Measurements from ENCODE around the gene PSME4. TPM values are rescaled to one million over a fixed set of nuclear protein-coding genes. Genes with fewer than 3 reads are reported as not detected.
A peak's percentile ranks its signal among the peaks of the same experiment; 100 is the strongest.

PSME4 gene
- total RNA-seq, 4 donors from 2014 or later: 144 to 247 (median 162) TPM

DNA sequence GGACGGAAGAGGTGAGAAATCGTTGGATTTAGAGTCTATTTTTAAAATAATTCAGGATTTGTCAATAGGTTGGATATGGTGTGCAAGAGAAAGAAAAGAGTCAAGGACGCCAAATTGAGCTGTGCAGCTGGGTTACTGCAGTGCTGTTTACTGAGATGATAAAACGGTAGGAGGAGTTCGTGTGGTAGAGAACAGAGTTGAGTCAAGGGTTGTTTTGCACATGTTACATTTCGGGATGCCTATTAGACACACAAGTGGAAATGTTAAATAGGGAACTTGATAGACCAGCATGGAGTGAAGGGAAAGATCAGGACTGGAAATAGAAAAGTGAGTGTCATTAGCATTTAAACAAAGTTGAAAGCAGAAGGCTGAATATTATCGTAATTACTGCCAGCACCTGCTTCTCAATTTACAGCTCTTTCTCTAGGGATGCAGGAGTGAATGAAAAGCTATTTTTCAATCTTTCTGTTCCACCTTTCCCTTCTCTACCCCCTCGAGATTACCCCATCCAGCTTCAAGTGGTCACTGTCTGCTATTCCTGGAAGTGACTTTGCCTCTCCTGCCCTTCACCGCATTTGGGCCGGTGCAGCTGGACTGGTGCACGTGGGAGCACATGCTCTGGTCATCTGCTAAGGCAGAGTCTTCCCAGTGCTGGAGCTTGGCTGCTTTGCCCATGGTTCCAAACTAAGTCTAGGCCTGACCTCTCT lies 141.4 kb downstream of the PSME4 start:
- TF ChIP-seq, protein P1, sequence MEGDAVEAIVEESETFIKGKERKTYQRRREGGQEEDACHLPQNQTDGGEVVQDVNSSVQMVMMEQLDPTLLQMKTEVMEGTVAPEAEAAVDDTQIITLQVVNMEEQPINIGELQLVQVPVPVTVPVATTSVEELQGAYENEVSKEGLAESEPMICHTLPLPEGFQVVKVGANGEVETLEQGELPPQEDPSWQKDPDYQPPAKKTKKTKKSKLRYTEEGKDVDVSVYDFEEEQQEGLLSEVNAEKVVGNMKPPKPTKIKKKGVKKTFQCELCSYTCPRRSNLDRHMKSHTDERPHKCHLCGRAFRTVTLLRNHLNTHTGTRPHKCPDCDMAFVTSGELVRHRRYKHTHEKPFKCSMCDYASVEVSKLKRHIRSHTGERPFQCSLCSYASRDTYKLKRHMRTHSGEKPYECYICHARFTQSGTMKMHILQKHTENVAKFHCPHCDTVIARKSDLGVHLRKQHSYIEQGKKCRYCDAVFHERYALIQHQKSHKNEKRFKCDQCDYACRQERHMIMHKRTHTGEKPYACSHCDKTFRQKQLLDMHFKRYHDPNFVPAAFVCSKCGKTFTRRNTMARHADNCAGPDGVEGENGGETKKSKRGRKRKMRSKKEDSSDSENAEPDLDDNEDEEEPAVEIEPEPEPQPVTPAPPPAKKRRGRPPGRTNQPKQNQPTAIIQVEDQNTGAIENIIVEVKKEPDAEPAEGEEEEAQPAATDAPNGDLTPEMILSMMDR (IDR thresholded peaks at IDR 0.05 in 4 of 5, conservative IDR thresholded peaks at IDR 0.05 in 1 of 5): no peak
- no peak for TF ChIP-seq POLR2A (IDR thresholded peaks at IDR 0.05)
- Histone ChIP-seq H3K36me3 (no peaks in the 10 kb centered on the region), H3K27me3 (no peaks in the 10 kb centered on the region), H3K4me1 (peaks cover 16 to 23% of the 10 kb centered on the region in 2 donors), H3K27ac (peak overlapping the region; percentile 59 to 65 (median 61)), H3K9me3 (no peaks in the 10 kb centered on the region), H3K4me3 (no peak overlapping the region)
- in situ Hi-C loops (cut with MboI; ENCODE audit: low sequenced_read_pairs in 4 of 4) (no loop called here), intact Hi-C loops (cut with DNase I; ENCODE audit: low total_unique reads) (no loop called here)
- ATAC-seq: peak; percentile 37 to 55
- peak; percentile 43 to 71 for DNase-seq

DNA sequence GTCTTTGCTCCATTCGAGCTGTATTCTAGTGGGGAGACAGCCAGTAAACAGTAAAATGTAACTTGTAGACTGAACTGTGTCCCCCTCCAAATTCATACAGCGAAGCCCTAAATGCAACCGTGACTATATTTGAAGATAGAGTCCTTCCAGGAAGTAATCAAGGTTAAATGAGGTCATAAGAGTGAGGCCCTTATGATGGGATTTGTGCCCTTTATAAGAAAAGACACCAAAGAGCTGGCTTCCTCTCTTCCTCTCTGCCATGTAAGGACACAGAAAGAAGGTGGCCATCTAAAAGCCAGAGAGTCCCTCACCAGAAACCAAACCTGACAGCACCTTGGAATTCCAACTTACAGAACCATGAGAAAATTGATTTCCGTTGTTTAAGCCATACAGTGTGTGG lies 142.5 kb downstream of the PSME4 start:
- no peaks in the 10 kb centered on the region for H3K36me3 ChIP-seq
- H3K4me1 ChIP-seq: peaks cover 16 to 23% of the 10 kb centered on the region in 2 donors
- H3K27me3 ChIP-seq: no peaks in the 10 kb centered on the region
- no peak overlapping the region for H3K4me3 ChIP-seq
- ATAC-seq: no peak
- DNase-seq: no peak
- H3K9me3 ChIP-seq: no peaks in the 10 kb centered on the region
- TF ChIP-seq, protein P1 (IDR thresholded peaks at IDR 0.05 in 4 of 5, conservative IDR thresholded peaks at IDR 0.05 in 1 of 5): no peak
- TF ChIP-seq POLR2A (IDR thresholded peaks at IDR 0.05): no peak
- H3K27ac ChIP-seq: peak overlapping the region; percentile 45 to 76 (median 68)
- intact Hi-C loops (cut with DNase I; ENCODE audit: low total_unique reads): no loop called here
- in situ Hi-C loops (cut with MboI; ENCODE audit: low sequenced_read_pairs in 4 of 4): no loop called here

DNA sequence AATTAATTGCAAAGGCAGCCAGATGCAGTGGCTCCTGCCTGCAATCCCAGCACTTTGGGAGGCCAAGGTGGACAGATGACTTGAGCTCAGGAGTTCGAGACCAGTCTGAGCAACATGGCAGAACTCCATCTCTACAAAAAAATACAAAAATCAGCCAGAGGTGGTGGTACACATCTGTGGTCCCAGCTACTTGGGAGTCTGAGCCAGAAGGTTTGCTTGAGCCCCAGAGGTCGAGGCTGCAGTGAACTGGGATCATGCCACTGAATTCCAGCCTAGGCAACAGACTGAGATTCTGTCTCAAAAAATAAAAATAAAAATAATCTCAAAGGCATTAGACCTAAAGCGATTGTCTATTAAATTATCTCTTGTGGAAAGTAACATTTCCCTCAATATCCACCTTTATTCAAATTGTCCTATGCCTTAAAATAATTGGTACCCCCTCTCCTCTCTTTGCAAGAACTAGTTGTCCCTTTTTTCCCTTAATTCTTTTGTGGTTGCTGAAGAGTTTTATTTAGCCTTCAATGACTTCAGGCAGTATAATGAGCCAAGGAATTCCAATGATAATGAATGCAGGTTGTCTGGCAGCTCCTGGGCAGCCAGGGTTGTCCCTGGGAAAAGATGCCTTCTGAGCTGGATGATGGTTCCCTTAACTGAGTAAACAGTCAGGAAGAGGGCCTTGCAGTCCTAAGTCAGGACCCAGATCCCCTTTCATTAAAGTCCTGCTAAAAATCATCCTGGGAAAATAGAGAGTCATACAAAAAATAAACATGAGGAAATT lies 143.2 kb downstream of the PSME4 start:
- no peak for TF ChIP-seq POLR2A (IDR thresholded peaks at IDR 0.05)
- TF ChIP-seq, protein P1 (IDR thresholded peaks at IDR 0.05 in 4 of 5, conservative IDR thresholded peaks at IDR 0.05 in 1 of 5): no peak
- Histone ChIP-seq H3K9me3 (no peaks in the 10 kb centered on the region), H3K27me3 (no peaks in the 10 kb centered on the region), H3K36me3 (no peaks in the 10 kb centered on the region), H3K27ac (peak overlapping the region; percentile 45 to 76 (median 68)), H3K4me1 (peaks cover 16 to 23% of the 10 kb centered on the region in 2 donors), H3K4me3 (no peak overlapping the region)
- intact Hi-C loops (cut with DNase I; ENCODE audit: low total_unique reads): no loop called here
- DNase-seq: no peak
- no peak for ATAC-seq
- in situ Hi-C loops (cut with MboI; ENCODE audit: low sequenced_read_pairs in 4 of 4): no loop called here

DNA sequence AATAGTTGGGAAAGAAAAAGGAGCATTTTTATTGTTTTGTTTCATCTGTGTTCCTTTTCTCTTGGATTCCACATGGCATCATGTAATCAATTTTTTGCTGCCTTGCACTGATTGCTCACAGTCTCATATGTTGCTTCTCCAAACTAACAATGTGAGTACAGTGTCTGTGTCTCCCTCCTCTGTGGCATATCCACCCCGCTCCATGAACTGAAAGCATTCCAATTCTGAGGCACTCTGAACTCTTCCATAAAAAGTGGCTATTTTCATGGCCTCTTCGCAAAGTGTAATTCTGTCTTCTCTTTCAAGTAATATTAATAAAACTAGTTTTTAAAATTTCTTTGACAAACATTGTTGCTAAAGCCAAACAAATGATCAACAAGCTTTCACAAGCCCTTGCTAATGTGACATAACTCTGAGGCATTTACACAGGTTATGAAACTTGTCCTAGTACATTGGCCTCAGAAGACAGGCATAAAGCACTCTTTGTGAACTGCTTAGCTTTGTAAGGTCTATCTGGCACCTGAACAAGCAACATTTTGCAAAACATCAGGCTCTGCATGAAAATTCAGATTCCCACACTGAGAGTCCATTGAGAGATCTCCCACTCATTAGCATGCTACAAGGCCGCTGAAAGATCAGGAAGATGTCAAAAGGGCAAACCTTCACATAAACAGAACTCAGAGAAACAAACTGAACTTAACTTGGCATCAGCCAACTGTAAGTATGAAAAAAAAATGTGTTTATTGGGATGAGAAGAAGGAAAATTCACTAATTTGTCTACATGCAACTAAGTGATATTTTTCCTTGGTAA lies 144.0 kb downstream of the PSME4 start:
- Histone ChIP-seq H3K36me3 (no peaks in the 10 kb centered on the region), H3K4me1 (peaks cover 16 to 23% of the 10 kb centered on the region in 2 donors), H3K9me3 (no peaks in the 10 kb centered on the region), H3K27ac (peak overlapping the region; percentile 45 to 76 (median 68)), H3K4me3 (no peak overlapping the region), H3K27me3 (no peaks in the 10 kb centered on the region)
- ATAC-seq: peak; percentile 85 to 90
- intact Hi-C loops (cut with DNase I; ENCODE audit: low total_unique reads): no loop called here
- TF ChIP-seq, protein P1 (IDR thresholded peaks at IDR 0.05 in 4 of 5, conservative IDR thresholded peaks at IDR 0.05 in 1 of 5): no peak
- TF ChIP-seq POLR2A (IDR thresholded peaks at IDR 0.05): no peak
- DNase-seq: peak; percentile 31 to 33
- in situ Hi-C loops (cut with MboI; ENCODE audit: low sequenced_read_pairs in 4 of 4): no loop called here

Measured in gastrocnemius medialis (tissue), 4 donors.